Stimulated activated CD4-positive, alpha-beta T cell treated with anti-CD3 and anti-CD28 coated beads, Interleukin-15, amount 100 ng/mL, for 48 hours (primary cell): Measurements from ENCODE around the gene PSAT1.

Experiments
- DNase-seq, 2 donors: peaks; one replicate each; pipeline ENCODE4 v3.0.0-alpha.2; 2020; ENCODE audit warnings: low read depth in 2 of 2

PSAT1 gene

DNA sequence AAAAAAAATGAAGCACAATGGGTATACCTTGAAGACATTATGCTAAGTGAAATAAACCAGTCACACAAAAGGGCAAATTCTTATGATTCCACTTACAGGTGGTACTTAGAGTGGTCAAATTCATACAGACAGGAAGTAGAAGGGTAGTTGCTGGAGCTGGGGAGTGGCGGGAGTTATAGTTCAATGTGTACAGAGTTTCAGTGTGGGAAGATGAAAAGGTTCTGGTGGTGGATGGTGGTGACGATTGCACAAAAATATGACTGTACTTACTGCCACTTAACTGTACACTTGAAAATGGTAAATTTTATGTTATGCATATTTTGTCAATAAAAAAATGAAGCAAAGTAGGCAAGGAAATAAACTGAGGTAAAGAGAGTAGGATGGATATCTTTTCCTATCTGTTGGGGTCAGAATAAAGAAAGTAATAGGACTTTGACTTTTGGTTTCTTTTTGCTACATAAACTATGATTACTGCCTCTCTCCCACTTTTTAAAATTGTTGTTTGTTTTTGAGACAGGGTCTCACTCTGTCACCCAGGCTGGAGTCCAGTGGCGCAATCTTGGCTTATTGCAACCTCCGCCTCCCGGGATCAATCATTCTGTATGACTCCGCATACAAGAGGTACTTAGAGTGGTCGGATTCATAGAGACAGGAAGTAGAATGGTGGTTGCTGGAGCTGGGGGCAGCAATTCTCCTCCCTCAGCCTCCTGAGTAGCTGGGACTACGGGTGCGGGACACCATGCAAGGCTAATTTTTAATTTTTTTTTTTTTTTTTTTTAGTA is 4.0 kb upstream of the PSAT1 start:
- DNase-seq, result no peak

DNA sequence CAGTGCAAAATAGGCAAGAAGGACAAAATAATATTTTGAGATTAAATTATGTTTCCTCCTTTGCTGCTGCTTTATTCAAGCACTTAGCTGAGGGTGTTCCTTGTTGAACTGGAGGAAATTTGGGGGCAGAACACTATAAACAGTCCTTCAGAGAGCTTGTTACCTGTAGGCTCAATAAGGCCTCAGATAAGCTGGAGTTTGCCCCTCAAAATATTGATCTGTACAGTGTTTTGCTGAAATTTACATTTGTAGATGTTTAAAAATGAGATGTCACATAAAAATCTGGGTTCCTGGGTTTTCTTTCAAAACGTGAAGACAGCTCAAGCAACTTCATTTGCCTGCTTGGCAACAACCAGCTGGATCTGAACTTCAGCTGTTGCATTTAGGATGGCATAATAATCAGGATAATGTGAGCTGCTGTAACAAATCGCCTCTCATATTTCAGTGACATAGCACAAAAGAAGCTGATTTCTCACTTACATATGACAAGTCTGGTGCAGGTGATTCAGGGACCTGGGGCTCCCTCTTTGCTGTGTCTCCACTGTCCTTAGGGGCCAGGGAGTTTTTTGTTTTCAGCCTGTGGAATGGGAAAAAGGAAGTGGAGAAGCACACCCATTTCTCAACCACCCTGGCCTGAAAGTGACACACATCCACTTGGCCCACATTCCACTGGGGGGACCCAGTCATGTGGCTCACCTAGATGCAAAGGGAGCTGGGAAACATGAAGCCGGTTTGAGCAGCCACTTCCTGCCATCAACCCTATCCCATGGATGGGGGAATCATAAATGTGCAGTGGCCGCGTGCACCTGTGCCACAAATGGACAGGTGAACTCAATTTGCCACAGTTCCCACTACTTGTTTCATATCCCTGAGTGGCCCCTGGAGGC is 2.4 kb upstream of the PSAT1 start:
- no peak for DNase-seq

GRCh38 chr9:78295177-78295575 is 1.7 kb upstream of the PSAT1 start:
- DNase-seq, result no peak

GRCh38 chr9:78295731-78296130 is 1.2 kb upstream of the PSAT1 start:
- DNase-seq, result no peak

- no peak for DNase-seq
Observed at GRCh38 chr9:78296201-78296892, 578 bp upstream of the PSAT1 start.

GRCh38 chr9:78297672-78297961 is 692 bp downstream of the PSAT1 start:
- DNase-seq, result no peak

DNA sequence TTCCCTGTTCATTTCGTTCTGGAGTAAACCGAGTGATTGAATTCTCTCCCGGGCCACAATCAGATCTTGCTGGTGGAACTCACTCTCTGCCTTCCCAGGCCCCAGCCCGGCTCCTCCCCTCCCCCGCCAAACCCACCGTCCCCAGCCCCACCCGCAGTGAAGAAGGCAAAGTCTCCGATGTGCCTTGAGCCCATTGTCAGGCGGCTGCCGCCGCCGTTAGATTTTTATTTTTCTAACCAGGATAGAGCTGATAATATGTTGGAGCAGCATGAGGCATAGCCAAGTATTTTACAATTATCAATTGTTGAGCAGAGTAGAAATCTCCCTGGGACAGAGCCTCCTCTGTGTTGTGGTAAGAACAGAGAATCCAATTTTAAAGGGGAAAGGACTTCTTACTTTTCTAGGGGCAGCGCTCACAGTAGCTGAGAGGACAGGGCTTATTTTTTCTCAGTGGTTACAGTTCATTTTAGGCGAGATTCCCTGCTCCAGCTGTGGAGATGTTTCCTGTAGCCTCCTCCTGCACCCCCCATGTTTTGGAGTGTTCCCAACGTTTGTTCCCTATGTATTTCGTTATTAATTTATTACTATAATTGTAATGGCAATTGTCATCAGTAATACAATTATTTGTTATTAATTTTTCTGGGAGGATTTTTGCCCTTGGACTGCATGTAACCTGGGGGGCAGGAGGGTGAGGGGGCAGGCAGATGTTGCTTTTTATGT is 1.3 kb downstream of the PSAT1 start:
- DNase-seq, result no peak

GRCh38 chr9:78300209-78300608 is 3.3 kb downstream of the PSAT1 start:
- no peak for DNase-seq

DNA sequence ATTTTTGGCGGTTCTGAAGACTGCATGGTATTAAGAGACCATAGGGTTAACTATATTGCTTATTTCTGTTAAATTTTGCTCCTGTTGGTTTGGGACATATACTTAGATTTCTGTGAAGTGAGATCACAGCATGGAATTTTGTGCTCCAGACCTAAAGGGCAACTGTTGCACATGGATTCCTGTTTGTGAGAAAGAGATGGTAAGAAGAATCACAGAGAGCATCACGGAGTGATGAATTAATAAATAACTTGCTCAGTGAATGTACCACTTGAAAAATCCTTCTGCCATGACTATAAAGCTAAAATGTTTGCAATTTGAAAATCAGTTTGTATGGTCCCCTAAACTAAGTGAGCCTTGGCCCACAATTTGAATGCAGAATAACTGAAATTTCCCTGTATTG is 4.5 kb downstream of the PSAT1 start:
- DNase-seq, result no peak

- DNase-seq, result no peak
Observed at GRCh38 chr9:78303377-78304062, 6.6 kb downstream of the PSAT1 start.

- no peak for DNase-seq
Observed at GRCh38 chr9:78304357-78304756, 7.4 kb downstream of the PSAT1 start.

DNA sequence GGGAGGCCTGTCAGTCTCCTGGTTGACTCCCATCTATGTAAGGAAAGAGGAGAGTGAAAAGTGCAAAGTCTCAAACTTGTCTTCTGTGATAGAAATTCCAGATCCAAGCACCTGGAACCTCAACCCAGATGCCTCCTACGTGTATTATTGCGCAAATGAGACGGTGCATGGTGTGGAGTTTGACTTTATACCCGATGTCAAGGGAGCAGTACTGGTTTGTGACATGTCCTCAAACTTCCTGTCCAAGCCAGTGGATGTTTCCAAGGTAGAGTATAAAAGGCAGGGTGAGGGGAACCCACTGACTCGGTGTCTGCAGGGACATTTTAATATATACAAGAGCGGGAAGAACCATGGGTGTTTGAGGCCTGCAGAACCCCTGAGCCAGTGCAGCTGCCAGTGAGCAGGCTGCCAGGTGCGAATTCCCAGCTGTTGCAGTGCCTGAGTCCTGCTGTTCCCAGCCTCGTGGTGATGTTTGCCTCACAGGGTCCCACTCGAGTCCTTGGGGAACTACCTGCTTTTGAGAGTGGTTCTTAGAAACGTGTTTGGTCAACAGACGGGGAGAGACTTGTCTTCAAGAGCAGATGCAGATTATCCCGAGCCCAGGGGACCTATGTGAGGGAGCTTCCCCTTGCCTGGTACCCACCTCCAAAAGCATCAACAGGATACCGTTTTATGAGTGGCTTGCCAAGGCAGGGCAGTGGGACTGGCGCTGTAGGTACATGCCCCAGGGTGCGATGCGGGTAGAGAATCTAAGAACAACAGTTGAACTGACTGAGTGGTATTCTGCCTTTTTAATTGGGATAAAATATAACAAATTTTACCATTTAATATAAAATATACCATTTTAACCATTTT is 9.5 kb downstream of the PSAT1 start:
- DNase-seq, result no peak

DNA sequence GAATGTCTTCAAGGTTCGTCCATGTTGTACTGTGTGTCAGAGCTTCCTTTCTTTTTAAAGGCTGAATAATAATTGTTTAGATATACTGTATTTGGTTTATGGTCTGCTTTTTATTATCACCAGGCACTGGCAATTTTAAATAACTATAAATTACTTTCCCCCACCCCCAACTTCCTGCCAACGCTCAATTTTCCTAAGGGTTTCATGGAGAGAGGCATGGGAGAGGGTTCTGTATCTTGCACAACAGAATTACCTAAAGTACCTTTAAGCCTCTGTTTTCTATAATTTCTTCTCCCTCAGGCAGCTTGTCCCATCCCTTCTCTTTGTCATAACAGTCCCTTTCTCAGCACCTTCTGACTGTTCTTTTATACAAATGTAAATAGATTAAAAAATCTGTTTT is 10.4 kb downstream of the PSAT1 start:
- no peak for DNase-seq

- no peak for DNase-seq
Observed at GRCh38 chr9:78309066-78309465, 12.1 kb downstream of the PSAT1 start.

DNA sequence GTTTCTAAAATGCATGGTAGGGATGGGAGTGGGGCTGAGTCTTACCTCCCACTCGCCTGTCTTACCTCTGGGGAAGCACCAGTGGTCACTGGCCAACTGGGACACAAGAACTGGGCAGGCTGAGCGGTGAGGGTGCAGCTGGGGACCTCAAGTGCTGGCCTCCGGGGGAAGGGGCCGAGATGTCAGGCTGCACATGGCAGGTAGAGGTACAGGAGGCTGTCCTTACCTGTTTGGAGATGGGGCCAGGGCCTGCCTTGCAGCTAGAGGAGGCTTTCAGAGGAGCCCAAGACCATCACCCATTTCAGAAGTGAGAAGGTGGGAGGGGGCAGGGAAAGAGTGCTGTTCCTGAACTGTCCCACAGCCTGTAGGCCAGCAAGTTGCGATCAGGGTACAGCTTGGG is 14.2 kb downstream of the PSAT1 start:
- DNase-seq, result no peak

- DNase-seq, result no peak
Observed at GRCh38 chr9:78311886-78312524, 15.1 kb downstream of the PSAT1 start.

DNA sequence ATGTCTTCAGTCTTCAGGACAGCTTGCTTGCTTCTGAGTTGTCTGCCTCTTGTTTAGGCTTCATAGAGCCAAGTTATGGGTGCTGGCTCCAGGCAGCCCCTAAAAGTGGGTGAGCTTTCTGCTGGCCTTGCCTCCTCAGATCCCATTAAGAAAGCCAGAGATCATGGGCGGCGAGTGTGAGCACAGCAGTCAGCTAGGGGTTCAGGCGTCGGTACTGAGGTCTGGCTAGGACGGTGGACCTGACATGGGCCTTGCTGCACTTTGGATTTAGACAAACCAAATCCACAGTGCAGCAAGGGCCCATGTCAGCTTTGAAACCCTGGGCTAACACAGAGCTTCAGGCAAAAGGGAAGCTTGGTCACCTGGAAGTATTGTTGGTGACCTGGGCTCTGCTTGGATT is 17.6 kb downstream of the PSAT1 start:
- no peak for DNase-seq

GRCh38 chr9:78314953-78315870 is 18.3 kb downstream of the PSAT1 start:
- DNase-seq, result no peak
